Measurements from ENCODE around the gene CLEC11A. TPM values are rescaled to one million over a fixed set of nuclear protein-coding genes. Genes with fewer than 3 reads are reported as not detected.

CLEC11A gene
- total RNA-seq, 2 experiments from 2014 or later, result 2.2 to 2.7 TPM

Other genes with a start within 250 kb of the CLEC11A start
- 10 to 100 TPM; 28.7 to 31.2 TPM for gene EMC10, start 246.9 kb upstream of the CLEC11A start, total RNA-seq
- gene GARIN5A, start 246.5 kb upstream of the CLEC11A start, total RNA-seq, result 1 to 10 TPM in 1 of 2 experiments, under 1 TPM in 1; 0.36 to 1.5 TPM
- gene JOSD2, start 212.2 kb upstream of the CLEC11A start, total RNA-seq, result 10 to 100 TPM; 21.6 to 22.6 TPM
- not detected for gene ASPDH, start 209.5 kb upstream of the CLEC11A start, total RNA-seq
- not detected for gene LRRC4B, start 154.9 kb upstream of the CLEC11A start, total RNA-seq
- gene SYT3, start 83.5 kb upstream of the CLEC11A start, total RNA-seq, result not detected
- gene C19orf81, start 73.9 kb upstream of the CLEC11A start, total RNA-seq, result 1 to 10 TPM; 1.5 to 3.2 TPM
- under 1 TPM in 1 of 2 experiments, not detected in 1; 0.25 TPM for gene SHANK1, start 3.6 kb upstream of the CLEC11A start, total RNA-seq
- gene GPR32, start 47.1 kb downstream of the CLEC11A start, total RNA-seq, result not detected
- not detected for gene ACP4, start 67.1 kb downstream of the CLEC11A start, total RNA-seq
- under 1 TPM; 0.65 to 0.83 TPM for gene KLK1, start 100.4 kb downstream of the CLEC11A start, total RNA-seq
- not detected for gene KLK15, start 110.2 kb downstream of the CLEC11A start, total RNA-seq
- not detected for gene KLK3, start 131.6 kb downstream of the CLEC11A start, total RNA-seq
- under 1 TPM; 0.51 to 0.90 TPM for gene KLK2, start 150.1 kb downstream of the CLEC11A start, total RNA-seq
- gene KLK4, start 188.0 kb downstream of the CLEC11A start, total RNA-seq, result not detected
- not detected for gene KLK5, start 229.7 kb downstream of the CLEC11A start, total RNA-seq
- not detected for gene KLK6, start 246.2 kb downstream of the CLEC11A start, total RNA-seq

Measured in activated CD8-positive, alpha-beta T cell treated with anti-CD3 and anti-CD28 coated beads for 36 hours (primary cell).